AG09319 (cell line): ENCODE measurements around the gene NDC80.
A peak's percentile ranks its signal among the peaks of the same experiment; 100 is the strongest.
"Not testable (repeated sequence)": the region's sequence is repeated elsewhere in the genome, so short reads cannot be mapped to it uniquely, and the experiment has no call there.

Experiments used
- DNase-seq: peaks from one replicate; pipeline ENCODE4 v3.0.0-alpha.2; 2010; ENCODE audit warnings: low read depth; ENCODE audit errors: extremely low read depth
- TF ChIP-seq, protein P1 (sequence below): IDR thresholded peaks from 2 replicates; pipeline ENCODE4 v1.5.1; 2011; ENCODE audit warnings: low read depth, mild to moderate bottlenecking, inconsistent platforms, low read length, moderate library complexity

The NDC80 gene

DNA sequence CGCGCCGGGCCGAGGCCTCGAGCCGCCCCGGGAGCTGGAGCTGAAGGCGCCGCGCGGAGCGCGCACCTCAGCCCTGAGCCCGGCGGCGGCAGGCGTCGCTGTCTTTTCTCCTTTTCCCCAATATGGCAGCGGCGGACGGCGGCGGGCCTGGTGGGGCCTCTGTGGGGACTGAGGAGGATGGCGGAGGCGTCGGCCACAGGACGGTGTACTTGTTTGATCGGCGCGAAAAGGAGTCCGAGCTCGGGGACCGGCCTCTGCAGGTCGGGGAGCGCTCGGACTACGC is 84.5 kb downstream of the NDC80 start:
- no peak for DNase-seq
- TF ChIP-seq, protein P1, sequence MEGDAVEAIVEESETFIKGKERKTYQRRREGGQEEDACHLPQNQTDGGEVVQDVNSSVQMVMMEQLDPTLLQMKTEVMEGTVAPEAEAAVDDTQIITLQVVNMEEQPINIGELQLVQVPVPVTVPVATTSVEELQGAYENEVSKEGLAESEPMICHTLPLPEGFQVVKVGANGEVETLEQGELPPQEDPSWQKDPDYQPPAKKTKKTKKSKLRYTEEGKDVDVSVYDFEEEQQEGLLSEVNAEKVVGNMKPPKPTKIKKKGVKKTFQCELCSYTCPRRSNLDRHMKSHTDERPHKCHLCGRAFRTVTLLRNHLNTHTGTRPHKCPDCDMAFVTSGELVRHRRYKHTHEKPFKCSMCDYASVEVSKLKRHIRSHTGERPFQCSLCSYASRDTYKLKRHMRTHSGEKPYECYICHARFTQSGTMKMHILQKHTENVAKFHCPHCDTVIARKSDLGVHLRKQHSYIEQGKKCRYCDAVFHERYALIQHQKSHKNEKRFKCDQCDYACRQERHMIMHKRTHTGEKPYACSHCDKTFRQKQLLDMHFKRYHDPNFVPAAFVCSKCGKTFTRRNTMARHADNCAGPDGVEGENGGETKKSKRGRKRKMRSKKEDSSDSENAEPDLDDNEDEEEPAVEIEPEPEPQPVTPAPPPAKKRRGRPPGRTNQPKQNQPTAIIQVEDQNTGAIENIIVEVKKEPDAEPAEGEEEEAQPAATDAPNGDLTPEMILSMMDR: no peak

DNA sequence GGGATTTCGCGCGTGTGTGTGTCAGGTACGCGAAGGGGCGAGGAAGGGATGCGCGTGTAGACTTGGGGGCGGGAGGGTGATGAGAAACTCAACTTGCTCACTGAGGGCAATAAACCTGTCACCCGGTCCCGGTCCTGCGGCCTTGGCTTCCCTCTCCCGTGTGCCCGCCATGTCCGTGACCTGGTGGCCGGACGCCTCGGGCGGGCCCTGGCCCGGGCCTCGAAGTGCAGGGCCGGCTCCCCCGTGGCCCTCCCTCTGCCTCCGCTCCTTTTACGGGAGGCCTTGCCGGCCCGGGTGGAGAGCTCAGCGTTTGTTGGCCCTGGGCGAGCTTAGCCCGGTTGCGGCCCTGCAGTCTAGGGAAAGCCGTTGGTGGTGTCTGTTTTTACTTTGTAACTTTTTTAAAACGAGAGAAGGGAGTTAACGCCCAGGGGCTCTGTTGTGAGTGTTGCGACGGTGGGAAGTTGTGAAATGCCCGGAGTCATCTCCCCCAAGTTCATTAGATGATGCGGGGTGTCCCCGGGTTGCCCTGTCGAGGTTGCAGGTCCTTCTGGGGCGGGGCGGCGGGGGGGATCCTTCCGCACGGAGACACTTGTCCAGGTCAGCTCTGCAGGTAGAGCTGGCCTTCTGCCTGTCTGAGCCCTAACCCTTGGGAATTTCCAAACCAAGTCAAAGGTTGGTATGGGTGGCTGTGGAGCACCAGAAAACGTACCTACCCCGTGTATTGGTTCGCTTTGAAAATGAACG is 85.1 kb downstream of the NDC80 start:
- TF ChIP-seq, protein P1: no peak
- no peak for DNase-seq

- TF ChIP-seq, protein P1: no peak
- DNase-seq: no peak
Observed at GRCh38 chr18:2656981-2657512, 85.7 kb downstream of the NDC80 start.

- DNase-seq: peak; percentile 53
- TF ChIP-seq, protein P1: no peak
Observed at GRCh38 chr18:2657788-2658458, 86.6 kb downstream of the NDC80 start.

DNA sequence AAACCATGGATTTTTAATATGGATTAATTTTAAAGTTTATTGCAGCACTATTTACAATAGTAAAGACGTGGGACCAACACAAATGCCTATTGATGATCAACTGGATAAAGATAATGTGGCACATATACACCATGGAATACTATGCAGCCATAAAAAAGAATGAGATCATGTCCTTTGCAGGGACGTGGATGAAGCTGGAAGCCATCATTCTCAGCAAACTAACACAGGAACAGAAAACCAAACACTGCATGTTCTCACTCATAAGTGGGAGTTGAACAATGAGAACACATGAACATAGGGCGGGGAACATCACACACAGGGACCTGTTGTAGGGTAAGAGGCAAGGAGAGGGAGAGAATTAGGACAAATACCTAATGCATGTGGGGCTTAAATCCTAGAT is 89.5 kb downstream of the NDC80 start:
- not testable (repeated sequence) for DNase-seq

GRCh38 chr18:2662288-2662687 is 90.9 kb downstream of the NDC80 start:
- DNase-seq: not testable (repeated sequence)

DNA sequence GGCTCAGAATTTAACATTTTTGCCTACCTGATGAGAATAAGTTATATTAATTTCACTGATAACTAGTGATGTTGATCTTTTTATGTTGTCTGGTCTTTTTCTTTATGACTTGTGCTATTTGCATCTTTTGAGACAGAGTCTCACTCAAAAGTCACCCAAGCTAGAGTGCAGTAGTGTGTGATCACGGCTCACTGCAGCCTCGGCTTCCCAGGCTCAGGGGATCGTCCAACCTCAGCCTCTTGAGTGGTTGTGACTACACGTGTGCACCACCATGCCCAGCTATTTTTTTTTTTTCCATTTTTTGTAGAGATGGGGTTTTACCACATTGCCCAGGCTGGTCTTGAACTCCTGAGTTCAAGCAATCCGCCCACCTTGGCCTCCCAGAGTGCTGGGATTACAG is 91.6 kb downstream of the NDC80 start:
- TF ChIP-seq, protein P1: no peak
- DNase-seq: no peak
